Breast epithelium (tissue), 3 donors: ENCODE measurements around the gene RANBP3L.

Experiments
- CTCF ChIP-seq, 3 donors: fragments of 450-650 bp; IDR thresholded peaks; one replicate each; pipeline ENCODE4 v1.5.1; 2016 to 2017; ENCODE audit warnings: antibody characterized with exemption in 3 of 3, mild to moderate bottlenecking in 3 of 3, moderate library complexity in 3 of 3
- POLR2A ChIP-seq: fragments of 450-650 bp; IDR thresholded peaks from one replicate; pipeline ENCODE4 v1.6.1; 2016; ENCODE audit warnings: antibody characterized with exemption, mild to moderate bottlenecking, moderate library complexity
- POLR2AphosphoS5 ChIP-seq, 3 donors: sonication (generic); formaldehyde crosslinking; IDR thresholded peaks; one replicate each; pipeline ENCODE4 v1.6.1; 2017; ENCODE audit warnings: antibody characterized with exemption in 3 of 3

- TF ChIP-seq CTCF (IDR thresholded peaks at IDR 0.05) (no peak), POLR2A (no peak), POLR2AphosphoS5 (IDR thresholded peaks at IDR 0.05) (no peak)
Measured at GRCh38 chr5:36215910-36216309, 85.8 kb downstream of the RANBP3L start.
